Endothelial cell of umbilical vein (primary cell): Measurements from ENCODE around the gene SMAD6. TPM values are rescaled to one million over a fixed set of nuclear protein-coding genes. Genes with fewer than 3 reads are reported as not detected.

Source experiments
- BruUV-seq: library from RNA; stranded (reverse); fragments of 400-500 nt; replicated peaks from 2 replicates; lab custom pipeline; 2021; lab: Mats Ljungman, UMichigan
- CTCF ChIA-PET: fragments of 300-600, 350-600 bp; sonication (Branson Sonifier 250); formaldehyde crosslinking; loops from one replicate; lab custom pipeline; 2021; ENCODE audit warnings: antibody characterized with exemption, inconsistent platforms; lab: Charles Lee
- POLR2A ChIA-PET: fragments of 300-600, 350-600 bp; sonication (Branson Sonifier 250); formaldehyde crosslinking; loops from one replicate; lab custom pipeline; 2021; ENCODE audit warnings: antibody characterized with exemption, inconsistent platforms; lab: Charles Lee
- DNase-seq: peaks from one replicate; pipeline ENCODE4 v3.0.0-alpha.2; 2011; ENCODE audit warnings: low read depth, low spot score
- FAIRE-seq: peaks from 2 replicates; lab custom pipeline; 2011; peaks lifted over from hg19 to GRCh38; lab: Jason Lieb, UNC
- H2AFZ ChIP-seq: 2 replicates; pipeline ENCODE4 v1.6.0; 2012; ENCODE audit warnings: low read depth, low read length, control low read depth, inconsistent platforms
- H3K27ac ChIP-seq: 2 replicates; pipeline ENCODE4 v1.5.1; 2011; ENCODE audit warnings: low read depth, mild to moderate bottlenecking, control low read depth, low read length, moderate library complexity; ENCODE audit not compliant: insufficient read depth
- H3K27me3 ChIP-seq, 2 experiments: 2 replicates each; pipeline versions ENCODE4 v1.6.0 to v1.6.1; 2011; ENCODE audit warnings: low read length in 2 of 2, mixed read lengths in 1 of 2; ENCODE audit not compliant: control insufficient read depth in 2 of 2, insufficient read depth in 2 of 2
- H3K36me3 ChIP-seq, 2 experiments: 2 replicates in 1 of 2; 3 replicates in 1 of 2; pipeline ENCODE4 v1.5.1; 2011; ENCODE audit warnings: low read length in 2 of 2, mild to moderate bottlenecking in 1 of 2, moderate library complexity in 1 of 2; ENCODE audit not compliant: control insufficient read depth in 2 of 2, insufficient read depth in 2 of 2; ENCODE audit errors: extremely low read depth in 1 of 2
- H3K4me1 ChIP-seq: 3 replicates; pipeline ENCODE4 v1.5.1; 2011; ENCODE audit warnings: mild to moderate bottlenecking, low read length; ENCODE audit not compliant: control insufficient read depth, insufficient read depth; ENCODE audit errors: extremely low read depth
- H3K4me2 ChIP-seq: 2 replicates; pipeline ENCODE4 v1.6.1; 2011; ENCODE audit warnings: low read length, control low read depth, mixed read lengths; ENCODE audit not compliant: insufficient read depth
- H3K4me3 ChIP-seq, 3 experiments: fragments of 200-600 bp in 1 of 3; sonication (generic), shearing (Covaris generic) in 1 of 3; replicated peaks in 1 of 3; 2 replicates each; pipeline ENCODE4 v1.5.1; 2011 to 2016; ENCODE audit warnings: control low read depth in 3 of 3, low read length in 3 of 3, mild to moderate bottlenecking in 2 of 3, inconsistent platforms in 1 of 3, low read depth in 1 of 3, moderate library complexity in 1 of 3; ENCODE audit not compliant: insufficient read depth in 1 of 3
- H3K79me2 ChIP-seq: 2 replicates; pipeline ENCODE4 v1.6.0; 2012; ENCODE audit warnings: low read length, inconsistent platforms; ENCODE audit not compliant: control insufficient read depth, insufficient read depth
- H3K9ac ChIP-seq: replicated peaks from 2 replicates; pipeline ENCODE3; 2011; ENCODE audit warnings: low read length, control low read depth; ENCODE audit not compliant: insufficient read depth; ENCODE audit errors: extremely low read depth
- H3K9me1 ChIP-seq: replicated peaks from 3 replicates; pipeline ENCODE4 v1.6.0; 2011; ENCODE audit warnings: mild to moderate bottlenecking, low read length; ENCODE audit not compliant: control insufficient read depth, insufficient read depth; ENCODE audit errors: extremely low read depth
- H3K9me3 ChIP-seq: replicated peaks from 2 replicates; pipeline ENCODE4 v1.5.1; 2012; ENCODE audit warnings: low read length, inconsistent platforms; ENCODE audit not compliant: control insufficient read depth, insufficient read depth
- H4K20me1 ChIP-seq: replicated peaks from 2 replicates; pipeline ENCODE3; 2011; ENCODE audit warnings: mild to moderate bottlenecking, low read length; ENCODE audit not compliant: control insufficient read depth, insufficient read depth; ENCODE audit errors: extremely low read depth
- EZH2 ChIP-seq: IDR thresholded peaks from 2 replicates; pipeline ENCODE4 v1.6.1; 2012; ENCODE audit warnings: borderline replicate concordance, low read depth, mild to moderate bottlenecking, moderate library complexity, low read length, inconsistent platforms; ENCODE audit not compliant: severe bottlenecking
- FOS ChIP-seq: IDR thresholded peaks from 2 replicates; pipeline ENCODE4 v1.6.1; 2011; ENCODE audit warnings: mild to moderate bottlenecking, low read length, moderate library complexity, borderline replicate concordance; ENCODE audit not compliant: insufficient read depth
- GATA2 ChIP-seq: IDR thresholded peaks from 2 replicates; pipeline ENCODE4 v1.7.0; 2011; ENCODE audit warnings: low read depth, mild to moderate bottlenecking, moderate library complexity, mixed read lengths, low read length; ENCODE audit not compliant: insufficient read length, insufficient read depth
- JUN ChIP-seq: IDR thresholded peaks from 2 replicates; pipeline ENCODE4 v1.6.1; 2011; ENCODE audit warnings: borderline replicate concordance, low read depth; ENCODE audit not compliant: insufficient read length, insufficient read depth
- MYC ChIP-seq: IDR thresholded peaks from one replicate; pipeline ENCODE4 v1.6.1; 2011; ENCODE audit warnings: mild to moderate bottlenecking, low read depth, low read length
- POLR2A ChIP-seq: IDR thresholded peaks from 2 replicates; pipeline ENCODE4 v1.6.1; 2012; ENCODE audit warnings: low read depth, mild to moderate bottlenecking, control low read depth, low read length
- POLR2AphosphoS5 ChIP-seq: IDR thresholded peaks from 2 replicates; pipeline ENCODE4 v1.6.1; 2012; ENCODE audit warnings: low read depth, mild to moderate bottlenecking, control low read depth, low read length, moderate library complexity; ENCODE audit not compliant: insufficient read depth
- dilution Hi-C: fragments of 300-500 bp; cut with MboI; formaldehyde crosslinking; loops from one replicate; pipeline ENCODE4 v1.15.0; 2019; ENCODE audit warnings: low sequenced_read_pairs; ENCODE audit not compliant: extremely low pct_ligation_motif_present
- intact Hi-C: fragments of 100-400 bp; cut with micrococcal nuclease; formaldehyde crosslinking; loops from one replicate; pipeline ENCODE4 v1.10.0; 2022
- polyA plus RNA-seq, 4 experiments: library from polyadenylated mRNA; depleted of rRNA in 3 of 4; stranded (reverse) in 3 of 4; unstranded in 1 of 4; fragments of >200 nt; gene quantifications; 2 replicates each; pipeline versions ENCODE4 v1.2.1 to v1.2.3, GENCODE V29; 2011 to 2012; ENCODE audit warnings: missing spikeins in 1 of 4
- total RNA-seq: library from RNA; stranded (reverse); gene quantifications from 2 replicates; pipeline ENCODE4 v1.2.3, GENCODE V29; 2021
- TF ChIP-seq, protein P1 (sequence below), 2 donors: IDR thresholded peaks; 1 replicate in 1 of 2; 2 replicates in 1 of 2; pipeline ENCODE4 v1.5.1; 2011; ENCODE audit warnings: low read length in 2 of 2, mild to moderate bottlenecking in 2 of 2, moderate library complexity in 2 of 2, control low read depth in 1 of 2, inconsistent platforms in 1 of 2, low read depth in 1 of 2; ENCODE audit not compliant: insufficient read depth in 1 of 2; ENCODE audit errors: extremely low read depth in 1 of 2
- TF ChIP-seq, protein P2 (sequence below): IDR thresholded peaks from 2 replicates; pipeline ENCODE4 v1.6.1; 2011; ENCODE audit not compliant: insufficient read depth, insufficient read length

SMAD6 gene
- total and polyA plus RNA-seq, 2 donors (not counting 3 experiments of a cell fraction or from before 2014, with no cell fraction given) = 7.3 to 12.5 TPM

DNA sequence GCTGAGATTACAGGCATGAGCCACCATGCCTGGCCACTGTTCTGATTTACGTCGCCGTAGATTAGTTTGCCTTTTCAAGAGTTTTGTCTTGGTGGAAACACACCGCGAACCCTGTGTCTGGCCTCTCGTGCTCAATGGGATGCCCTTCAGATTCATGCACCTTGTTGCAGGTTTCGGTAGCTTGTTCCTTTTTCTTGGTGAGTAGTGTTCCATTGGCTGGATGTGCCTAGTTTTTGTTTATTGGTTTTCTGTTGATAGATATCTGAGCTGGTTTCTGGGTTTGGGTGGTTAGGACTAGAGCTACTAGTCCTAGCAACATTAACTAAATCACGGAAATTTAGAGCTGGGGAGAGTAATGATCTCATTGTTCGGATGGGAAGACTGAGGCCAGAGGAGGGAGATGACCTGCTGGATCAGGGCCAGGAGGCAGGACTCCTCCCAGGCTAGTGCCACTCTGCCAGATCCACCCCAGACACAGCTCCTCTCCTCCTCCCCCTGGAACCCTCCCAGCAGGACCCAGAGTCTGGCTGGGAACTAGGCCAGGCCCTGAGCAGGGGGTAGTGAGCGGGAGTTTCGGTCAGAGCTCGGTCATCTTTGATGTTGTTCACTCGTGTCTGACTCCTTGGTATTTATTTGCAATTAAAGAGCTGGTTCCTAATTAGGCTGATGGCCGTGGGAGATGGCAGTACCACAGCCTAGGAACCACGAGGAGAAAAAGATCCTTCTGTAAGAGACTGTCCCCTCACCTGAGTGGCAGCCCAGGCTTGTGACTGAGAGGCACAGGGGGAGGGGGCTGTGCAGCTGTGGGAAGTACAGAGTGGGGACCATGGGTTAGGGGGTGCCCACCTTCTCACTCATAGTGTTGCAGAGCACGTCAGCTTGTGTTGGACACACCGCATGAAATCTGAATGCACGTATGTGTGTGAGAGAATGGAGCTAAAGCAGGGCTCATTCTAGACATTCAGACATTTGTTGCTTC is 73.4 kb downstream of the SMAD6 start:
- FAIRE-seq = no peak
- ChIA-PET POLR2A (no interaction called here), CTCF (interaction anchor here (0.8 to 7.3 kb wide), 17 partner anchors 10 to 245 kb away, joined by 3 to 118 read pairs (median 4); partner anchors contain the start of gene SMAD6)
- Histone ChIP-seq H3K9me1 (no peaks in the 10 kb centered on the region), H3K79me2 (peaks cover 15% of the 10 kb centered on the region), H3K36me3 (no peaks in the 10 kb centered on the region), H4K20me1 (no peaks in the 10 kb centered on the region), H3K4me1 (peaks cover 24% of the 10 kb centered on the region), H3K4me2 (no peak overlapping the region), H3K27ac (no peak overlapping the region), H3K27me3 (no peaks in the 10 kb centered on the region), H3K9ac (no peak overlapping the region), H3K9me3 (no peaks in the 10 kb centered on the region), H3K4me3 (no peak overlapping the region), H2AFZ (no peak overlapping the region)
- no TSS peak for BruUV-seq
- no peak for TF ChIP-seq POLR2A
- TF ChIP-seq, protein P1, sequence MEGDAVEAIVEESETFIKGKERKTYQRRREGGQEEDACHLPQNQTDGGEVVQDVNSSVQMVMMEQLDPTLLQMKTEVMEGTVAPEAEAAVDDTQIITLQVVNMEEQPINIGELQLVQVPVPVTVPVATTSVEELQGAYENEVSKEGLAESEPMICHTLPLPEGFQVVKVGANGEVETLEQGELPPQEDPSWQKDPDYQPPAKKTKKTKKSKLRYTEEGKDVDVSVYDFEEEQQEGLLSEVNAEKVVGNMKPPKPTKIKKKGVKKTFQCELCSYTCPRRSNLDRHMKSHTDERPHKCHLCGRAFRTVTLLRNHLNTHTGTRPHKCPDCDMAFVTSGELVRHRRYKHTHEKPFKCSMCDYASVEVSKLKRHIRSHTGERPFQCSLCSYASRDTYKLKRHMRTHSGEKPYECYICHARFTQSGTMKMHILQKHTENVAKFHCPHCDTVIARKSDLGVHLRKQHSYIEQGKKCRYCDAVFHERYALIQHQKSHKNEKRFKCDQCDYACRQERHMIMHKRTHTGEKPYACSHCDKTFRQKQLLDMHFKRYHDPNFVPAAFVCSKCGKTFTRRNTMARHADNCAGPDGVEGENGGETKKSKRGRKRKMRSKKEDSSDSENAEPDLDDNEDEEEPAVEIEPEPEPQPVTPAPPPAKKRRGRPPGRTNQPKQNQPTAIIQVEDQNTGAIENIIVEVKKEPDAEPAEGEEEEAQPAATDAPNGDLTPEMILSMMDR (IDR thresholded peaks at IDR 0.05; ENCODE audit: extremely low read depth in 1 of 2, insufficient read depth in 1 of 2, low read depth in 1 of 2, low read length in 2 of 2) = no peak
- TF ChIP-seq, protein P2, sequence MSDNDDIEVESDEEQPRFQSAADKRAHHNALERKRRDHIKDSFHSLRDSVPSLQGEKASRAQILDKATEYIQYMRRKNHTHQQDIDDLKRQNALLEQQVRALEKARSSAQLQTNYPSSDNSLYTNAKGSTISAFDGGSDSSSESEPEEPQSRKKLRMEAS = no peak
- TF ChIP-seq JUN = no peak
- TF ChIP-seq EZH2 = no peak
- TF ChIP-seq POLR2AphosphoS5 = no peak
- no peak for TF ChIP-seq FOS
- no peak for TF ChIP-seq GATA2
- no peak for TF ChIP-seq MYC
- dilution Hi-C loops (no loop called here), intact Hi-C loops (no loop called here)
- DNase-seq = no peak
